HG03064 (cell line): ENCODE results near the gene PDCD2L.
"Not testable (repeated sequence)": the region's sequence is repeated elsewhere in the genome, so short reads cannot be mapped to it uniquely, and the experiment has no call there.

Source experiments
- ATAC-seq: cut with Tn5 transposase; IDR thresholded peaks from one replicate; pipeline ENCODE4 v1.9.1; 2021; ENCODE audit warnings: low read depth; ENCODE audit not compliant: unreplicated experiment

Gene PDCD2L

DNA sequence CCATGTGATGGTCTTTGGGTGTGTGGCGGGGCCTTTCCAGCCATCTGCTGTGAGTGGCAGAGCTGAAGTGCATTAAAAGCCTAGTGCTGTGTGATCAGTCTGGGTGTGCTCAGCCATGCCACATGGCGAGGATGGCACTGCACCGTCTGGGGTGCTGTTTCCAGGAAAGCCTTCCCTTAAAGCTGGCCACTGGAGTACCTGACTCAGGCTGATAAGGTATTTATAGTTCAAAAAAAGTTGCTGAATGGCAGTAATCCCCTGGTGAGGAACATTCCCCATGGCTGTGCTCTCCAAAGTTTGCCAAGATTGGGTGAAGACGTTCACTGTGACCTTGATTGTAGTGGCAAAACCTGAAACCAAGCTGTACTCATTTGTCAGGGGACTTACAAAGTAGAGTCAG lies 33.2 kb upstream of the PDCD2L start:
- no peak for ATAC-seq

GRCh38 chr19:34373601-34374288 lies 30.5 kb upstream of the PDCD2L start:
- no peak for ATAC-seq

DNA sequence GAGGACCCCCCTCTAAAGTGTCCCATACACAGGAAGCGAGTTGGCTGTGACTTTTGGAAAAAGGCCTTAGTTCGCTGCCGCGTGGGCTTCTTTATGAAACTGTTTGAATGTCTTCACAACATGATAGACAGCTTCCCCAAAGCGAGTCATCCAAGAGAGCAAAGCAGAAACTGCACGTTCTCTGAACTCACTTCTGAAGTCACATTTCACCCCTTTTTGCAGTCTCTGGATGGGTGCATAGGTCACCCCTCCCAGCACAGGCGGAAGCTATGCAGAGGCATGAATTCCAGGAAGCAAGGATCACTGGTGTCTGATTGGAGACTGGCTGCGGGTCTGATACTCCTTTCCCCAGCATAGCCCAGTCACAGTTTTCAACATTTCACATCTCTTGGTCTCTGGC lies 28.6 kb upstream of the PDCD2L start:
- no peak for ATAC-seq

- ATAC-seq = no peak
Observed at GRCh38 chr19:34380639-34381241, 23.5 kb upstream of the PDCD2L start.

- ATAC-seq = no peak
Observed at GRCh38 chr19:34381399-34382251, 22.6 kb upstream of the PDCD2L start.

GRCh38 chr19:34382471-34382870 lies 21.7 kb upstream of the PDCD2L start:
- ATAC-seq = no peak

- ATAC-seq = no peak
Observed at GRCh38 chr19:34383599-34383998, 20.6 kb upstream of the PDCD2L start.

- ATAC-seq = no peak
Observed at GRCh38 chr19:34386645-34387445, 17.4 kb upstream of the PDCD2L start.

GRCh38 chr19:34387446-34387810 lies 16.8 kb upstream of the PDCD2L start:
- ATAC-seq = no peak

DNA sequence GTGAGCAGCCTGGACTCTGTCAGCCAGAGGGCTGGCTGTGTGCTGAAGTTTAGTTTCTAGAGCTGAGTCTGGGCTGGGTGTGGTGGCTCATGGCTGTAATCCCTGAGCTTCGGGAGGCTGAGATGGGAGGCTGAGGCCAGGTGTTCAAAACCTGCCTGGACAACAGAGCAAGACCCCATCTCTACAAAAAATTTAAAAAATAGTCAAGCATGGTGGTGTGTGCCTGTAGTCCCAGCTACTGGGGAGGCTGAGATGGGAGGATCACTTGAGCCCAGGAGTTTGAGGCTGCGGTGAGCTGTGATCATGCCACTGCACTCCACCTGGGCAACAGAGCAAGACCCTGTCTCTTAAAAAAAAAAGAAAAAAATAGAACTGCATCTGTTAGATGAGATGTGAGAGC lies 15.5 kb upstream of the PDCD2L start:
- ATAC-seq = not testable (repeated sequence)

DNA sequence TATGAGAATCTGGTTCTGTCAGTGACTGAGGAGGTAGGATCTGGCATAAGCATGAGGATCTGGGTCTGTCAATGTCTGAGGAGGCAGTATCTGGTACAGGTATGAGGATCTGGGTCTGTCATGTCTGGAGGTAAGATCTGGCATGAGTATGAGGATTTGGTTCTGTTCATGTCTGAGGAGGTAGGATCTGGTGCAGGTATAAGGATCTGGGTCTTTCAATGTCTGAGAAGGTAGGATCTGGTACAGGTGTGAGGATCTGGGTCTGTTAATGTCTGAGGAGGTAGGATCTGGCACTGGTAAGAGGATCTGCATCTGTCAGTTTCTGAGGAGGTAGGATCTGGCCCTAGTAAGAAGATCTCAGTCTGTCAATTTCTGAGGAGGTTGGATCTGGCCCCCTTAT lies 12.4 kb upstream of the PDCD2L start:
- no peak for ATAC-seq

GRCh38 chr19:34393031-34393430 lies 11.2 kb upstream of the PDCD2L start:
- ATAC-seq = no peak

DNA sequence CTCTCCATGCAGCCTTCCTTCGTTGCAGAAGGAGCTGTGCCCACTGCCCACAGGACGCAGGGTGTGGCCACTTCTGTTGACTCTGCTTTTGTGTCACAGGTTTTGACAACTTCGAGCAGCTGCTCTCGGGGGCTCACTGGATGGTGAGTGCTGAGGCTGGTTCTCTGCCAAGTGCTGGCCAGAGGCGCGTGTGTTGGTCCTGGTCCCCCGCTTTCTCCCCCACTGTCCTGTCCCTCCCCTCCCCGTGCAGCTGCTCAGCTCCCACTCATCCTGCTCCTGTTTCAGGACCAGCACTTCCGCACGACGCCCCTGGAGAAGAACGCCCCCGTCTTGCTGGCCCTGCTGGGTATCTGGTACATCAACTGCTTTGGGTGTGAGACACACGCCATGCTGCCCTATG lies 10.6 kb upstream of the PDCD2L start:
- no peak for ATAC-seq

DNA sequence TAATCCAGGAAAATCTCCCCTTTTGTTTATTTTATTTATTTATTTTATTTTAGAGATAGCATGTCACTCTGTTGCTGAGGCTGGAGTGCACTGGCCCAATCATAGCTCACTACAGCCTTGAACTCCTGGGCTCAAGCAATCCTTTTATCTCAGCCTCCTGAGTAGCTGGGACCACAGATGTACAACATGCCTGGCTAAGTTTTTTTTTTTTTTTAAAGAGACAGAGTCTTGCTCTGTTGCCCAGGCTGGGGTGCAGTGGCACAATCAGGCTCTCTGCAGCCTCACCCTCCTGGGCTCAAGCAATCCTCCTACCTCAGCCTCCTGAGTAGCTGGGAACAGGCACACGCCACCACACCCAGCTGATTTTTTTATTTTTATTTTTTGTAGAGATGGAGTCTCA lies 6.3 kb upstream of the PDCD2L start:
- ATAC-seq = no peak

GRCh38 chr19:34399886-34400285 lies 4.3 kb upstream of the PDCD2L start:
- no peak for ATAC-seq

GRCh38 chr19:34400844-34401243 lies 3.4 kb upstream of the PDCD2L start:
- ATAC-seq = not testable (repeated sequence)

GRCh38 chr19:34402074-34402600 lies 2.1 kb upstream of the PDCD2L start:
- ATAC-seq = no peak

DNA sequence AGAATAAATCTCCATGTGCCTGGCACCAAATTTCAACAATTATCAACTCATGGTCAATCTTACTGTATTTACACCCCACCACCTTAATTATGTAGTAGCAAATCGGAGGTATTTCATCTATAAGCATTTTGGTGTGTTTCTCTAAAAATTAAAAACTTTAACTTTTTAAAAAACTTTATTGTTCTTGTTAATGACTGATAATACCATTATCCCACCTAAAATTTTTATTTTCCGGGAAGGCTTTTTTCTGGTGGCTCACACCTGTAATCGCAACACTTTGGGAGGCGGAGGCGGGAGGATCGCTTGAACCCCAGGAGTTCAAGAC lies 453 bp upstream of the PDCD2L start:
- no peak for ATAC-seq

DNA sequence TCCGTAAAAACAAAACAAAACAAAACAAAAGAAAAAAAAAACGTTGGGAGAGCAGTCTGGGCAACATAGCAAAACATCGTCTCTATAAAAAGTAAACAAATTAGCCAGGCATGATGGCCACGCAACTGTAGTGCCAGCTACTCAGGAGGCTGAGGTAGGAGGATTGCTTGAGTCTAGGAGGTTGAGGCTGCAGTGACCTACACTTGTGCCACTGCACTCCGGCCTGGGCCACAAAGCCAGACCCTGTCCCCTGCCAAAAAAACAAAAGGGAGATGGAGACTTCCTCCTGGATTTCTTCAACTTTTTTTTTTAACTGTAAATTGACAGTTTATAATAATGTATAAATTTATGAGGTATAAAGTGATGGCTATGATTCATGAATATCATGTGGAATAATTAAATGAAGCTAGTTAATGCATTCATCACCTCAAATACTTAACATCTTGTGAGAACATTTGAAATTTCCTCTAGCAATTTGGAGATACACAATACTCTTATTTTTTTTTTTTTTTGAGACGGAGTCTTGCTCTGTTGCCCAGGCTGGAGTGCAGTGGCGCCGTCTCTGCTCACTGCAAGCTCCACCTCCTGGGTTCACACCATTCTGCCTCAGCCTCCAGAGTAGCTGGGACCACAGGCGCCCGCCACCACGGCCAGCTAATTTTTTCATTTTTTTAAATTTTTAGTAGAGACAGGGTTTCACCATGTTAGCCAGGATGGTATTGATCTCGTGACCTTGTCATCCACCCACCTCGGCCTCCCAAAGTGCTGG lies 1.9 kb downstream of the PDCD2L start:
- ATAC-seq = no peak

GRCh38 chr19:34408411-34408810 lies 4.2 kb downstream of the PDCD2L start:
- ATAC-seq = no peak
